K562 (cell line): Measurements from ENCODE around the gene PFKP. TPM values are rescaled to one million over a fixed set of nuclear protein-coding genes. Genes with fewer than 3 reads are reported as not detected.

Experiments used
- ATAC-seq: fragments of 200-7000 bp; cut with Tn5 transposase; 3 replicates; pipeline ENCODE4 v1.9.1; 2020; ENCODE audit warnings: moderate library complexity
- BruUV-seq: library from RNA; stranded (reverse); fragments of 400-500 nt; replicated peaks from 2 replicates; lab custom pipeline; 2021; lab: Mats Ljungman, UMichigan
- CTCF ChIA-PET: fragments of 300-600 bp; formaldehyde crosslinking; extraction: SDS; loops from one replicate; lab custom pipeline; 2021; ENCODE audit warnings: low intra/inter-chr PET ratio; lab: Yijun Ruan, JAX
- POLR2A ChIA-PET: fragments of 300-600, 350-650 bp; sonication (Branson Sonifier 250); formaldehyde crosslinking; extraction: SDS; loops from one replicate; lab custom pipeline; 2021; ENCODE audit warnings: antibody characterized with exemption, inconsistent platforms; lab: Yijun Ruan, JAX
- DNase-seq, 4 experiments: peaks; one replicate each; pipeline versions ENCODE4 v3.0.0 to v3.0.0-alpha.2; 2011 to 2018; ENCODE audit warnings: low spot score in 3 of 4, mixed read lengths in 3 of 4; ENCODE audit errors: extremely low read depth in 1 of 4
- FAIRE-seq: peaks from 2 replicates; lab custom pipeline; 2011; peaks lifted over from hg19 to GRCh38; lab: Jason Lieb, UNC
- H2AFZ ChIP-seq: 2 replicates; pipeline ENCODE4 v1.6.0; 2011; ENCODE audit warnings: low read depth, low read length, control low read depth, inconsistent platforms
- H3K27ac ChIP-seq: fragments of 200-600 bp; 3 replicates; pipeline ENCODE4 v1.8.0; 2011; ENCODE audit warnings: low read depth, mild to moderate bottlenecking, control low read depth, inconsistent platforms, low read length, moderate library complexity, mixed read lengths; ENCODE audit errors: extremely low read depth
- H3K27me3 ChIP-seq, 2 experiments: fragments of 300-600 bp in 1 of 2; 2 replicates in 1 of 2; 3 replicates in 1 of 2; pipeline versions ENCODE4 v1.6.0 to v1.8.0; 2011; ENCODE audit warnings: inconsistent platforms in 2 of 2, low read length in 2 of 2, mild to moderate bottlenecking in 1 of 2, mixed read lengths in 1 of 2, moderate library complexity in 1 of 2; ENCODE audit not compliant: control insufficient read depth in 2 of 2, insufficient read depth in 2 of 2
- H3K36me3 ChIP-seq: fragments of 300-600 bp; 3 replicates; pipeline ENCODE4 v1.8.0; 2011; ENCODE audit warnings: mild to moderate bottlenecking, low read length, inconsistent platforms; ENCODE audit not compliant: control insufficient read depth, insufficient read depth
- H3K4me1 ChIP-seq, 2 experiments: fragments of 200-600 bp in 1 of 2; replicated peaks in 1 of 2; 2 replicates in 1 of 2; 3 replicates in 1 of 2; pipeline versions ENCODE4 v1.5.1 to v1.8.0; 2011; ENCODE audit warnings: inconsistent platforms in 2 of 2, low read length in 2 of 2, mild to moderate bottlenecking in 1 of 2, mixed read lengths in 1 of 2, moderate library complexity in 1 of 2; ENCODE audit not compliant: control insufficient read depth in 2 of 2, insufficient read depth in 2 of 2
- H3K4me2 ChIP-seq: 2 replicates; pipeline ENCODE4 v1.6.1; 2011; ENCODE audit warnings: low read length, control low read depth, inconsistent platforms, mixed read lengths; ENCODE audit not compliant: insufficient read depth
- H3K4me3 ChIP-seq: fragments of 200-600 bp; sonication (generic), shearing (Covaris generic); 2 replicates; pipeline ENCODE4 v1.5.1; 2016; ENCODE audit warnings: control low read depth, inconsistent platforms
- H3K79me2 ChIP-seq: fragments of 200-600 bp; 3 replicates; pipeline ENCODE4 v1.8.0; 2011; ENCODE audit warnings: low read length, inconsistent platforms; ENCODE audit not compliant: control insufficient read depth, insufficient read depth
- H3K9ac ChIP-seq, 2 experiments: 2 replicates each; pipeline versions ENCODE4 v1.6.0 to v1.6.1; 2011; ENCODE audit warnings: low read depth in 2 of 2, low read length in 2 of 2, control low read depth in 1 of 2, inconsistent platforms in 1 of 2, mild to moderate bottlenecking in 1 of 2, mixed read lengths in 1 of 2; ENCODE audit not compliant: insufficient read depth in 1 of 2
- H3K9me1 ChIP-seq: one replicate; pipeline ENCODE4 v1.6.0; 2011; ENCODE audit warnings: inconsistent platforms, mild to moderate bottlenecking, low read length, moderate library complexity; ENCODE audit not compliant: control insufficient read depth, insufficient read depth
- H3K9me3 ChIP-seq: replicated peaks from 2 replicates; pipeline ENCODE4 v1.5.1; 2011; ENCODE audit warnings: low read depth, low read length, inconsistent platforms; ENCODE audit not compliant: control insufficient read depth, insufficient read depth
- H4K20me1 ChIP-seq: replicated peaks from 2 replicates; pipeline ENCODE4 v1.6.1; 2011; ENCODE audit warnings: low read length, inconsistent platforms, mixed read lengths; ENCODE audit not compliant: control insufficient read depth, insufficient read depth
- POLR2AphosphoS5 ChIP-seq: IDR thresholded peaks from 2 replicates; pipeline ENCODE4 v1.6.1; 2011; ENCODE audit warnings: mild to moderate bottlenecking, low read depth, low read length, moderate library complexity; ENCODE audit not compliant: control insufficient read depth, insufficient read depth
- POLR2G ChIP-seq: fragments of 200-400 bp; formaldehyde crosslinking; IDR thresholded peaks from 2 replicates; pipeline ENCODE4 v1.6.1; 2017; ENCODE audit warnings: low read depth, mild to moderate bottlenecking, antibody characterized with exemption, low read length, moderate library complexity
- WGBS: fragments of 100-300 bp; shearing (Covaris generic); methylation state at CpG from one replicate; pipeline ENCODE4 v1.1.6; 2016; ENCODE audit warnings: low coverage, mixed read lengths; ENCODE audit not compliant: insufficient coverage; ENCODE audit errors: missing lambda C conversion rate; 5-methylcytosine and 5-hydroxymethylcytosine counted together
- in situ Hi-C: fragments of 300-500 bp; cut with MboI; formaldehyde crosslinking; loops from 4 replicates; pipeline ENCODE4 v1.15.0; 2018; ENCODE audit warnings: inconsistent platforms, mixed read lengths
- intact Hi-C: fragments of 100-400 bp; cut with micrococcal nuclease; formaldehyde crosslinking; loops from 2 replicates; pipeline ENCODE4 v1.14.2; 2022
- polyA plus RNA-seq, 8 experiments: library from polyadenylated mRNA; depleted of rRNA in 4 of 8; stranded (reverse) in 5 of 8; unstranded in 3 of 8; fragments of >200 nt; fragmentation: Nextera tagmentation in 2 of 8; fragmentation: Illumina TruSeq in 1 of 8; extraction: Ambion mirVana in 2 of 8; extraction: Trizol in 1 of 8; gene quantifications; 2 replicates each; pipeline versions ENCODE4 v1.2.1 to v1.2.3, GENCODE V29; 2011 to 2014; ENCODE audit warnings: inconsistent platforms in 1 of 8, missing spikeins in 1 of 8
- total RNA-seq, 7 experiments: library from RNA; depleted of rRNA in 6 of 7; stranded (reverse); fragments of >200 nt in 6 of 7; fragmentation: Illumina TruSeq in 2 of 7; extraction: Trizol in 2 of 7; gene quantifications; 2 replicates each; pipeline versions ENCODE4 v1.2.1 to v1.2.3, GENCODE V29; 2011 to 2021; ENCODE audit warnings: low replicate concordance in 1 of 7
- TF ChIP-seq, protein P1 (sequence below): sonication (generic); formaldehyde crosslinking; IDR thresholded peaks from 2 replicates; pipeline ENCODE4 v1.8.1; 2022; ENCODE audit warnings: missing genetic modification reagents

The PFKP gene
- total and polyA plus RNA-seq, 9 of the 15 experiments (the other 6 are each of a cell fraction or from before 2014, with no cell fraction given): 23.5 to 116 (median 62.1) TPM

- intact Hi-C loops: no loop called here
- in situ Hi-C loops: no loop called here
- CTCF ChIA-PET: no interaction called here
- FAIRE-seq: no peak
- Histone ChIP-seq H2AFZ (no peak overlapping the region), H3K36me3 (peaks cover 94% of the 10 kb centered on the region; the same call in 2 of the 3 replicates), H4K20me1 (no peaks in the 10 kb centered on the region), H3K27me3 (no peaks in the 10 kb centered on the region), H3K4me2 (no peak overlapping the region), H3K27ac (no peak overlapping the region), H3K79me2 (no peaks in the 10 kb centered on the region), H3K4me1 (peaks cover 0 to 18% of the 10 kb centered on the region in 2 experiments; a peak in 2 of 5 replicates), H3K4me3 (no peak overlapping the region), H3K9me1 (no peaks in the 10 kb centered on the region), H3K9ac (no peak overlapping the region), H3K9me3 (no peaks in the 10 kb centered on the region)
- TF ChIP-seq POLR2G (peak; percentile 48; the same call in 1 of the 2 replicates), POLR2AphosphoS5 (peak; percentile 7; the same call in 1 of the 2 replicates)
- TF ChIP-seq, protein P1, sequence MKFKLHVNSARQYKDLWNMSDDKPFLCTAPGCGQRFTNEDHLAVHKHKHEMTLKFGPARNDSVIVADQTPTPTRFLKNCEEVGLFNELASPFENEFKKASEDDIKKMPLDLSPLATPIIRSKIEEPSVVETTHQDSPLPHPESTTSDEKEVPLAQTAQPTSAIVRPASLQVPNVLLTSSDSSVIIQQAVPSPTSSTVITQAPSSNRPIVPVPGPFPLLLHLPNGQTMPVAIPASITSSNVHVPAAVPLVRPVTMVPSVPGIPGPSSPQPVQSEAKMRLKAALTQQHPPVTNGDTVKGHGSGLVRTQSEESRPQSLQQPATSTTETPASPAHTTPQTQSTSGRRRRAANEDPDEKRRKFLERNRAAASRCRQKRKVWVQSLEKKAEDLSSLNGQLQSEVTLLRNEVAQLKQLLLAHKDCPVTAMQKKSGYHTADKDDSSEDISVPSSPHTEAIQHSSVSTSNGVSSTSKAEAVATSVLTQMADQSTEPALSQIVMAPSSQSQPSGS (CRISPR knock-in tag): no peak
- 87% methylated on average over 29 of the region's 32 CpGs for WGBS
- DNase-seq: no peak
- BruUV-seq: no TSS peak
- POLR2A ChIA-PET: interaction anchor here (0.6 to 1.3 kb wide), 2 partner anchors 10 to 26 kb away, joined by 3 to 4 read pairs; no protein-coding TSS in a partner anchor
- ATAC-seq: no peak
Observed at GRCh38 chr10:3123571-3124411, 56.4 kb downstream of the PFKP start.
